ENCODE results near the gene PTPRB.

The PTPRB gene

DNA sequence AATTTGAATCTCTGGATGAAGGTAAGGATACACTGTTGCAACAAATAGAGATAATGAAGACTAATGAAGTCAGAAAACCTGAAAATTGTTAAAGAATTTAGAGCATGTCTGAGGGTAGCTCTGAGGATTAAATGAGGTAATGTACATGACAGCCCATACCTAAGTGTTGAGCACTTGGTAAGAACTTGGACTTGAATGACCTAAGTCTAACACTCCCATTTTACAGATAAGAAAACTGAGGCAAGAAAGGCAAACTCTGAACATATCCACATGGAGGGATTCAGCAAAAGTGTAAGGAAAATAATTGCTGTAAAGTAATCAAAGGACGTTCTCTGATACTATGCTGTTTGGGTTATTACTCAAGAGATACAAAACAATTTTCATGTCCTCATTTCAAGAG, 29.0 kb downstream of the PTPRB start:
- no peak overlapping the region for H3K4me3 ChIP-seq (ENCODE audit: low read depth, low read length)
- TF ChIP-seq, protein P1, sequence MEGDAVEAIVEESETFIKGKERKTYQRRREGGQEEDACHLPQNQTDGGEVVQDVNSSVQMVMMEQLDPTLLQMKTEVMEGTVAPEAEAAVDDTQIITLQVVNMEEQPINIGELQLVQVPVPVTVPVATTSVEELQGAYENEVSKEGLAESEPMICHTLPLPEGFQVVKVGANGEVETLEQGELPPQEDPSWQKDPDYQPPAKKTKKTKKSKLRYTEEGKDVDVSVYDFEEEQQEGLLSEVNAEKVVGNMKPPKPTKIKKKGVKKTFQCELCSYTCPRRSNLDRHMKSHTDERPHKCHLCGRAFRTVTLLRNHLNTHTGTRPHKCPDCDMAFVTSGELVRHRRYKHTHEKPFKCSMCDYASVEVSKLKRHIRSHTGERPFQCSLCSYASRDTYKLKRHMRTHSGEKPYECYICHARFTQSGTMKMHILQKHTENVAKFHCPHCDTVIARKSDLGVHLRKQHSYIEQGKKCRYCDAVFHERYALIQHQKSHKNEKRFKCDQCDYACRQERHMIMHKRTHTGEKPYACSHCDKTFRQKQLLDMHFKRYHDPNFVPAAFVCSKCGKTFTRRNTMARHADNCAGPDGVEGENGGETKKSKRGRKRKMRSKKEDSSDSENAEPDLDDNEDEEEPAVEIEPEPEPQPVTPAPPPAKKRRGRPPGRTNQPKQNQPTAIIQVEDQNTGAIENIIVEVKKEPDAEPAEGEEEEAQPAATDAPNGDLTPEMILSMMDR (IDR thresholded peaks at IDR 0.05; ENCODE audit: low read depth, low read length), result no peak
- no peak for TF ChIP-seq POLR2A (IDR thresholded peaks at IDR 0.05; ENCODE audit: extremely low read depth, insufficient read length)
- TF ChIP-seq, protein P2, sequence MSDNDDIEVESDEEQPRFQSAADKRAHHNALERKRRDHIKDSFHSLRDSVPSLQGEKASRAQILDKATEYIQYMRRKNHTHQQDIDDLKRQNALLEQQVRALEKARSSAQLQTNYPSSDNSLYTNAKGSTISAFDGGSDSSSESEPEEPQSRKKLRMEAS (IDR thresholded peaks at IDR 0.05; ENCODE audit: low read depth, low read length), result no peak
- TF ChIP-seq MYC (IDR thresholded peaks at IDR 0.05; ENCODE audit: low read depth, low read length), result no peak
- no peak for DNase-seq (ENCODE audit: low read depth)

DNA sequence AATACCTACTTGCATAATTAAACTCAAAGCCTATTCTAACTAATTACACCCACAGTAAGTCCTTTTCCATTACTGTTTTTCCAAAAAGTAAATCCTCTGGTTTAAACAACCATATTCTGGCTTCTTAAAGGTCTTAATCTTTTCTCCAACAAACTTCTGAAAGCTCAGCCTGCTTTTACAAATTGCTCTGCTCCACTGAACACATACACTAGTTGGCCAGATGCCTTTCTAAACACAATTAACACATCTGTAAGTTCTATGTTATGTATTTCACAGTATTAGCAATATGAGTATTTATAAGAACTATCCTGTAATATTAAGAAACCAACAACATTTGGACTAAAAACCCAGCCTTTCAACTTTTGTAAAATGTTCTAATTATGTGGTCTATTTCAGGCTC, 30.1 kb downstream of the PTPRB start:
- TF ChIP-seq MYC (IDR thresholded peaks at IDR 0.05; ENCODE audit: low read depth, low read length) (no peak), POLR2A (IDR thresholded peaks at IDR 0.05; ENCODE audit: extremely low read depth, insufficient read length) (no peak)
- TF ChIP-seq, protein P1 (IDR thresholded peaks at IDR 0.05; ENCODE audit: low read depth, low read length), result no peak
- TF ChIP-seq, protein P2 (IDR thresholded peaks at IDR 0.05; ENCODE audit: low read depth, low read length), result no peak
- no peak overlapping the region for H3K4me3 ChIP-seq (ENCODE audit: low read depth, low read length)
- no peak for DNase-seq (ENCODE audit: low read depth)

DNA sequence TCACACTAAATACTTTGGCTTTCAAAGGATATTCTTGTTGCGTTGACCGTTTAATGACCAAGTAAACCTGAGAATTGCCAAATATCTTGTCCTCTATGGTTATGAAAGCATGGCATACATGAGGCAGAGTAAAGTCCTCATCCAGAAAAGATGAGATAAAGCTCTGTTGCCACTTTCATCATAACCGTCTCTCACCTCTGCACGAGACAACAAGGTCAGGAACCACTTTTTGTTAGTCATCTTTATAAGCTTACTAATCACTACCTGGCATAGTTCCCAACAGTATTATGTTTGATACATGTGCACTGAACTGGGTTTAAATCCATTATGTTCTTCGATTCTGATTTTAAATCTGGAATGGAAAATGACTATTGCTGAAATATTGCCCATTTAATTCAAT, 31.3 kb downstream of the PTPRB start:
- TF ChIP-seq, protein P1 (IDR thresholded peaks at IDR 0.05; ENCODE audit: low read depth, low read length), result no peak
- TF ChIP-seq, protein P2 (IDR thresholded peaks at IDR 0.05; ENCODE audit: low read depth, low read length), result no peak
- no peak for TF ChIP-seq MYC (IDR thresholded peaks at IDR 0.05; ENCODE audit: low read depth, low read length)
- no peak for TF ChIP-seq POLR2A (IDR thresholded peaks at IDR 0.05; ENCODE audit: extremely low read depth, insufficient read length)
- no peak overlapping the region for H3K4me3 ChIP-seq (ENCODE audit: low read depth, low read length)
- DNase-seq (ENCODE audit: low read depth), result no peak

DNA sequence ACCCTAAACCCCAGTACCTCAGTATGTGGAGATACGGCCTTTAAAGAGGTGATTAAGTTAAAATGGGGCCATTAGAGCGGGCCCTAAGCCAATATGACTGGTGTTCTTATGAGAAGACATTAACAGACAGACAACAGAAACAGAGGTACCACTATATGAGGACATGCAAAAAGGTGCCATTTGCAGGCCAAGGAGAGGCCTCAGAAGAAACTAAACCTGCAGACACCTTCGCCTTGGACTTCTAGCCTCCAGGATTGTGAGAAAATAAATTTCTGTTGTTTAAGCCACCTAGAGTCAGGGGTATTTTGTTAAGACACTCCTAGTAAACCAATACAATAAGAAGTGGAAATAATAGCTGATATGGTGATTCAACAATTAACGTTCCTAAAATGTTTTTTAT, 32.6 kb downstream of the PTPRB start:
- TF ChIP-seq MYC (IDR thresholded peaks at IDR 0.05; ENCODE audit: low read depth, low read length) (no peak), POLR2A (IDR thresholded peaks at IDR 0.05; ENCODE audit: extremely low read depth, insufficient read length) (no peak)
- TF ChIP-seq, protein P1 (IDR thresholded peaks at IDR 0.05; ENCODE audit: low read depth, low read length), result no peak
- TF ChIP-seq, protein P2 (IDR thresholded peaks at IDR 0.05; ENCODE audit: low read depth, low read length), result no peak

DNA sequence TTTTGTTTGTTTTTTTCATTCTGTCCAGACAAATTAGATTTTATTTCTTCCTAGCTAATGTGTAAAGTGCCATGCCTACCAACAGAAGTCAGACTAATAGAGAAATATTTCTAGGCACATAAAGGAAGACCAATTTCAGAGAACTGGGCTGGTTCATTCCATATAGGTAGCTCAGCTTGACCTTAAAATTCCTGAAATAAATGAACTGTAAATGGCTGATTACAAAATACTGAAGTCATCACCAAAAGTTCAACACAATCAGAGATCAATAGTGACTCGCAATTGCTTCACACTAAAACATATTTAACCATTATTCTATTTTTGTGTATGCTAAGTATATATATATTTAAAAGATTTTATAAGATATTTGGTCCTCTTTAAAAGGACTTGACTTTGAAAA, 34.2 kb downstream of the PTPRB start:
- DNase-seq (ENCODE audit: low read depth), result no peak
- TF ChIP-seq, protein P1 (IDR thresholded peaks at IDR 0.05; ENCODE audit: low read depth, low read length), result no peak
- TF ChIP-seq MYC (IDR thresholded peaks at IDR 0.05; ENCODE audit: low read depth, low read length) (no peak), POLR2A (IDR thresholded peaks at IDR 0.05; ENCODE audit: extremely low read depth, insufficient read length) (no peak)
- TF ChIP-seq, protein P2 (IDR thresholded peaks at IDR 0.05; ENCODE audit: low read depth, low read length), result no peak
- H3K4me3 ChIP-seq (ENCODE audit: low read depth, low read length), result no peak overlapping the region

More for the DNA sequence above, 32.6 kb downstream of the PTPRB start:
- no peak overlapping the region for H3K4me3 ChIP-seq (ENCODE audit: low read depth, low read length)
- DNase-seq (ENCODE audit: low read depth), result no peak
